Omental fat pad (tissue), 4 donors: ENCODE data around the gene MMP15. TPM values are rescaled to one million over a fixed set of nuclear protein-coding genes. Genes with fewer than 3 reads are reported as not detected.

Source experiments
- ATAC-seq: fragments of 150-250 bp; one replicate; pipeline ENCODE4 v1.9.1; 2016; ENCODE audit warnings: mild to moderate bottlenecking, moderate library complexity; ENCODE audit not compliant: low FRiP score
- DNase-seq: peaks from one replicate; pipeline ENCODE4 v3.0.0-alpha.2; 2019; ENCODE audit warnings: low spot score
- CTCF ChIP-seq, 3 donors: fragments of 450-650 bp; IDR thresholded peaks; one replicate each; pipeline ENCODE4 v1.5.1; 2016 to 2017; ENCODE audit warnings: antibody characterized with exemption in 3 of 3, mild to moderate bottlenecking in 3 of 3, moderate library complexity in 2 of 3
- total RNA-seq, 4 donors: library from RNA; depleted of rRNA; stranded (reverse); fragments of >200 nt; gene quantifications; one replicate each; pipeline ENCODE4 v1.1.0, GENCODE V29; 2016

MMP15 gene
- total RNA-seq, 4 donors from 2014 or later = 5.5 to 15.2 (median 14.4) TPM

GRCh38 chr16:58035356-58036170 lies 10.0 kb downstream of the MMP15 start:
- DNase-seq (no peak), ATAC-seq (no peak)
- no peak for TF ChIP-seq CTCF (IDR thresholded peaks at IDR 0.05)

- DNase-seq = no peak
- TF ChIP-seq CTCF (IDR thresholded peaks at IDR 0.05) = no peak
- ATAC-seq = no peak
Measured at GRCh38 chr16:58036943-58037342, 11.4 kb downstream of the MMP15 start.

GRCh38 chr16:58037365-58038057 lies 12.0 kb downstream of the MMP15 start:
- DNase-seq (no peak), ATAC-seq (no peak)
- TF ChIP-seq CTCF (IDR thresholded peaks at IDR 0.05) = no peak

- DNase-seq (no peak), ATAC-seq (no peak)
- TF ChIP-seq CTCF (IDR thresholded peaks at IDR 0.05) = no peak
Measured at GRCh38 chr16:58038219-58038641, 12.7 kb downstream of the MMP15 start.

- TF ChIP-seq CTCF (IDR thresholded peaks at IDR 0.05) = no peak
- DNase-seq = no peak
- no peak for ATAC-seq
Measured at GRCh38 chr16:58039829-58040495, 14.4 kb downstream of the MMP15 start.

- DNase-seq = no peak
- ATAC-seq = no peak
- TF ChIP-seq CTCF (IDR thresholded peaks at IDR 0.05) = no peak
Measured at GRCh38 chr16:58040496-58040846, 14.9 kb downstream of the MMP15 start.
